ENCODE results near the gene ABHD12B.

Gene ABHD12B, protein sequence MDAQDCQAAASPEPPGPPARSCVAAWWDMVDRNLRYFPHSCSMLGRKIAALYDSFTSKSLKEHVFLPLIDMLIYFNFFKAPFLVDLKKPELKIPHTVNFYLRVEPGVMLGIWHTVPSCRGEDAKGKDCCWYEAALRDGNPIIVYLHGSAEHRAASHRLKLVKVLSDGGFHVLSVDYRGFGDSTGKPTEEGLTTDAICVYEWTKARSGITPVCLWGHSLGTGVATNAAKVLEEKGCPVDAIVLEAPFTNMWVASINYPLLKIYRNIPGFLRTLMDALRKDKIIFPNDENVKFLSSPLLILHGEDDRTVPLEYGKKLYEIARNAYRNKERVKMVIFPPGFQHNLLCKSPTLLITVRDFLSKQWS

GRCh38 chr14:50871914-50872732 lies at the start of gene ABHD12B:
Gene ABHD12B, plus strand, starts transcription at chr14:50872053. Its CDS starts 122 bp downstream, at chr14:50872175.
- no peak for DNase-seq

- DNase-seq: no peak
Observed at GRCh38 chr14:50822501-50823042, 49.3 kb upstream of the ABHD12B start.

GRCh38 chr14:50823051-50823761 lies 48.6 kb upstream of the ABHD12B start:
- no peak for DNase-seq

DNA sequence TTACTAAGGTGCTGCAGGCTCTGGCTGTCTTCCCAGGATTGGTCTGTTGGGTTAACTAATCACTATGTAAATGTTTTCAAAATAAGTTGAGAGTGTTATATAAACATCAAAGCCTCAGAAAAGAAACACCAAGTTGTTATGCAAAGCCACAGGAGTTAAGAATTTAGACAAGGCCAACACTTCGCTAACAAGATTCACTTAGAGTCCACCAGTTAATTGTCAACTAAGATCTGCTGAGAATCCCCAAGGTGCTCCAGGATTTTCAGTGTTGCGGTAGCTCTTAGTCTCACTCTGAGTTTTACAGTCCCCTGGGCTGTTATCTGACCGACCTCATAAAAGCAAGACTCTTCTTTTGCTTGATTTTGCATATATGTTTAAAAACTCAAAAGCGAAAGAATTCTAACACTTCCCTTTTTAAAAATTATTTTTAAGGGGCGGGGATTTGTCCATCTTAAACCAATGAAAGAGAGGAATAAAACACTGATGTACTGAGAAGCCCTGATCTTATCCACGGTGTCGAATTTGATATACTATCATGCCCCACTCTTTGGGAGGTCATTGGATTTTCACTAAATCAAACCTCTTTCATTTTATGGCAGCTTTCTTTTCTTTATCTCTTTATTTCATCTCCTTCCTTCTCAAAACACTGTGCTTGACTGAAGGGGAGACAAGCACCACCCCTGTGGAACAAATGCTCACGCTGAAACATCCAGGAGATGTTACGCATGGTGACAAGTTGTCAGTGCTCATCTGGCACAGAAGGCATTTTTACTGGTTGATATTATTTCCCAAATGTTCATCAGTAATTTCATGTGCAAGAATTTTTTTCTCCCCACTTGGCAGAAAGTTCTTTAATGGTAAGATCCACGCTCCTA lies 47.9 kb upstream of the ABHD12B start:
- DNase-seq: no peak

DNA sequence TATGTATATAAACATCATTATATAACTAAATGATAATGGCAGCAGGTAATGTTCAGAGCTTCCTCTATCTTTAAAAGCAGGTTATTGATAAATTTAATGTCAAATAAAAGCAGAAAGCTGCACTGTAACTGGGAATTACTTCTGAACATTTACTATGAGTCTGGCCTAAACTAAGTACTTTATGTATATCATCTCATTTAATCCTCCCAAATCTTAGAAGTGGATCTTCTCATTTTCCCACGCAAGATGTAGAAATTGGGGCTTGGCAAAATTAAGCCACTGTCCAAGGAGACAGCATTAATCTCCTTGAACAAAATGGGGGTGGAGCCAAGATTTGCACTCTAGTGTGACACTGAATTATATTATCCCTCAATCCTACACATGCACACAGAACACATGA lies 46.5 kb upstream of the ABHD12B start:
- DNase-seq: no peak

- no peak for DNase-seq
Observed at GRCh38 chr14:50826681-50827080, 45.2 kb upstream of the ABHD12B start.

DNA sequence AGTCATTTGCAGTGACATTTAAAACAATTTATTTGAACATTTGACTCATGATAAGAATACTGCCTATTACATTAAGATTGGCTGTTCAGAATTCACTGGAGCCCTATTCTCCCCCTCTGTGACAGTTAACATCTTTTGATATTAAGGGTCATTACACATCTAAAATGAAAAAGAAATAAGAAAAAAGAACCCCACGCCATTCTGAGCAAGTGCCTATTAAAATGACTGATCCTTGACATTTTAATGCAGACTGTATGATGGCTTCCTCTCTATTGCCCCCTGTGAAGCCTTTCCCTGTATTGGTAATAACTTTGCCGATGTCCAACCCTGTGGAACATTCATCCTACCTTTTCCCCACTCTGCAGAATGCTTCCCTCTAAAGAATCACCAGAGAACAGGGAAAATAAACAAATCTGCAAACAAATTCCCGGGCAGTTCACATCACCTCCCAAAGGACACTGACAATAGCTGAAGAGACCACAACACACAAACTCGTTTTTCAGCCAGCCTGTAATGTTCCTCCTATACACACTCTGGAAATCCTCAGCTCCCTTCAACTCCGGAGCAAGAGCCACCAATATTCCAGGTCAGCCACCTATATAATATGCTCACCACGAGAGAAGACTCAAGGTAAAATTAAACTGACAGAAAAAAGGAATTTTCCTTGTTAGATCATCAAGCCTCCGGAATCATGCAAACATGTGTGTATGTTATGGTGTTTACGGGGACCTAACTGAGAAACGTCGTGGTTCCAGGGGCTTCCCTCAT lies 42.9 kb upstream of the ABHD12B start:
- DNase-seq: peak in 2 of 3 experiments; percentile 15 to 54

DNA sequence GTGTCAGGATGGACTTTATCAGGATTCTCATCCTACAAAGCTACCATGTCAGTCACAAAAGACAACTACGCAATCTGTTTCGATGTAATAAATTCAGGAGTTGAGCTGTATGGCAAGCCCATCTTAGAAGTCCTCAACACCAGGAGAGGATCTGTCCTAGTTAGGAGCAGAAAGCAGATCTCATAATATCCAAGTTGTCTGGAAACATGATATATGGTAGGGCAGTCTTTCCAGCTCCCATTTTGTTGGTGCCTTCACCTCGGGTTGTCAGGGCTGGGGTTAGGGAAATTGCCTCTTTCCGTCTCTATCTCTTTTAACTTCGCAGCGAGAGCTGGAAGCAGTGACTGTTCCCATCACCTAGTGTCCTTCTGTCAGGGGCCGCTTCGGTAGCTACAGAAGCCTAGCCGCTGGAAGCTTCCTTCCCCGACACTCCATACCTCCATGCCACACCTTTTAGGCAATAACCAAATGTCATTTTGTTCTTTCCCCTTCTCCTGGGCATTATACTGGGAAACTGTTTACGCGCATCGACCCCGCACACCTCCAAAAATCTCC lies 42.3 kb upstream of the ABHD12B start:
- DNase-seq: peak in 1 of 3 experiments; percentile 69

GRCh38 chr14:50830044-50830931 lies 41.6 kb upstream of the ABHD12B start:
- DNase-seq: peak; percentile 60 to 88 (median 87)

- DNase-seq: peak; percentile 85 to 89 (median 89)
Observed at GRCh38 chr14:50830932-50831725, 40.7 kb upstream of the ABHD12B start, which contains the start of gene NIN. Gene NIN, minus strand, starts transcription at chr14:50831162. Its CDS starts 9,106 bp downstream, at chr14:50822056.

- DNase-seq: no peak
Observed at GRCh38 chr14:50831726-50832168, 40.1 kb upstream of the ABHD12B start.

- no peak for DNase-seq
Observed at GRCh38 chr14:50832935-50833630, 38.8 kb upstream of the ABHD12B start.

DNA sequence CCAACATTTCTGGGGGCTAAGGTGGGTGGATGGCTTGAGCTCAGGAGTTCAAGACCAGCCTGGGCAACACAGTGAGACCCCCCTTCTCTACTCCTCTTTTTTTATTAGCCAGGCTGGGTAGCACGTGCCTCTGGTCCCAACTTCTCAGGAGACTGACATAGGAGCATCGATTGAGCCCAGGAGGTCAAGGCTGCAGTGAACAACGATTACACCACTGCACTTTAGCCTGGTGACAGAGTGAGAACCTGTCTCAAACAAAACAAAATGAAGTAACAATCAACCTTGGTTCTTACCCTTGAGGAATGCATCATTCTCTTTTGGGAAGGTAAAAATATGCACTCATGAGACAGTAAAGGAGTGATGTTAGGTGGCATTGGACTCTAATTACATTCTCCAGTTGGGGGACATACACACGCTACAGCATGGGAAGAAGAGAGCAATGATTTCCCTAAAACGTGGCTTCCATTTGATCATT lies 37.0 kb upstream of the ABHD12B start:
- DNase-seq: no peak

DNA sequence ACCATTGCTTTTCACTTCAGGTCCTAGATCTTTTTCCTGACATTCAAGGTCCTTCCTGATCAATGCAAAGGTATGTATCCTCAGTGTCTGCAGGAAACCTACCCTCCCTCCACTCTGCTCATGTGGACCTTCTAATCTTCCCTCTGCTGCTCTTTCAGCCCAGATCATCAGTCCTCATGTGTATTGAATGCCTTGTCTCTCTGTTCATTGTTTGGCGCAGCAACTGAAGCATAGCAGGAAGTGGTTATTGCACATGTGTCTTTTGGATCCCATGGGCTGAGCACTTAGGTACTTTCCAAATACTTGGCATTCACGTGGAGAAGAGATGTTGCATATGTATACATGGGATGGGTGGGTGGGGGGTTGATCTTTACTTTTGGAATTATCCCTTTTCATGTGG lies 36.6 kb upstream of the ABHD12B start:
- DNase-seq: peak in 1 of 3 experiments; percentile 62

- no peak for DNase-seq
Observed at GRCh38 chr14:50836515-50836914, 35.3 kb upstream of the ABHD12B start.

- DNase-seq: no peak
Observed at GRCh38 chr14:50837271-50837670, 34.6 kb upstream of the ABHD12B start.

DNA sequence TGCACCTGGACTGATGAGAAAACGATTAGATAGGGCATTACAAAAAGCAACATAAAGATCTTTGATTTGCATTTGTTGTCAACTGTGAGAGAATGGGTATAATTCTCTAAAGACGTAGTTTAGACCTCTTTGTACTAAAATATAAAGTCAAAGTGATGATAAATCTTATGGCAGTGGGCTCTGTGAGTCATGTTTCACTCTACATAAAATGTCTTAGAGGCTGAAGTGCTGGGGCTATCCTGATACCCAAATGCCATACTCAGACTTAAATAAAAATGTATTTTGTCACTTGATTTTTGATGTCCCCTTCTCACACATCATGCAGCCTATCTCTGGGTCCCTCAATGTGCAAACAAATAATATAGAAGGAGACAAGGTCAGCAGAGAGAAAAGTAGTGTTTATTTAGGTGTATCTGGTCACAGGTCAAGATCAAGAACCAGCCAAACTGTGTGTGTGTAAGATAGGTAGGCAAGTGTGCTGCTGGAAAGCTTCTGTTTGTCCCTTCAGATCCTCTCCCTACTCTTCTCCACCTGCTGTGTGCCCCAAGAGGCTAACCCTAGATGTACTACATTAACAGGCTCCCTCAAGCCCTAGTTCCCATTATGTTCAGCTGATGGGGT lies 33.9 kb upstream of the ABHD12B start:
- no peak for DNase-seq

Data from NCI-H1417 (cell line).